Fibroblast of lung (primary cell): ENCODE measurements around the gene ZCCHC2. TPM values are rescaled to one million over a fixed set of nuclear protein-coding genes. Genes with fewer than 3 reads are reported as not detected.

ENCODE experiments used
- DNase-seq, 2 donors: peaks; one replicate each; pipeline versions ENCODE4 v3.0.0 to v3.0.0-alpha.2; 2010; ENCODE audit warnings: low read depth in 2 of 2
- H2AFZ ChIP-seq: 2 replicates; pipeline ENCODE4 v1.5.1; 2012; ENCODE audit warnings: low read length, control low read depth, inconsistent platforms
- H3K27ac ChIP-seq: 2 replicates; pipeline ENCODE4 v1.5.1; 2011; ENCODE audit warnings: low read length, control low read depth; ENCODE audit not compliant: insufficient read depth
- H3K27me3 ChIP-seq: 2 replicates; pipeline ENCODE4 v1.5.1; 2011; ENCODE audit warnings: mild to moderate bottlenecking, low read length; ENCODE audit not compliant: control insufficient read depth, insufficient read depth
- H3K36me3 ChIP-seq: 2 replicates; pipeline ENCODE4 v1.5.1; 2011; ENCODE audit warnings: low read length; ENCODE audit not compliant: control insufficient read depth, insufficient read depth
- H3K4me1 ChIP-seq: 2 replicates; pipeline ENCODE4 v1.5.1; 2011; ENCODE audit warnings: low read length; ENCODE audit not compliant: control insufficient read depth, insufficient read depth; ENCODE audit errors: extremely low read depth
- H3K4me2 ChIP-seq: 2 replicates; pipeline ENCODE4 v1.5.1; 2011; ENCODE audit warnings: low read length, control low read depth; ENCODE audit not compliant: insufficient read depth; ENCODE audit errors: extremely low read depth
- H3K4me3 ChIP-seq, 4 experiments: fragments of 200-600 bp in 1 of 4; sonication (generic) in 1 of 4; replicated peaks in 1 of 4; 2 replicates each; pipeline ENCODE4 v1.5.1; 2011 to 2016; ENCODE audit warnings: low read length in 4 of 4, low read depth in 3 of 4, mild to moderate bottlenecking in 3 of 4, control low read depth in 2 of 4, inconsistent platforms in 1 of 4, mixed read lengths in 1 of 4; ENCODE audit not compliant: insufficient read depth in 1 of 4; ENCODE audit errors: control extremely low read depth in 1 of 4
- H3K79me2 ChIP-seq: 2 replicates; pipeline ENCODE4 v1.5.1; 2012; ENCODE audit warnings: mild to moderate bottlenecking, low read length, inconsistent platforms; ENCODE audit not compliant: control insufficient read depth, insufficient read depth
- H3K9ac ChIP-seq: 2 replicates; pipeline ENCODE4 v1.5.1; 2011; ENCODE audit warnings: mild to moderate bottlenecking, low read length, control low read depth; ENCODE audit not compliant: insufficient read depth
- H3K9me3 ChIP-seq: 2 replicates; pipeline ENCODE4 v1.5.1; 2012; ENCODE audit warnings: low read depth, low read length; ENCODE audit not compliant: control insufficient read depth, insufficient read depth
- H4K20me1 ChIP-seq: 2 replicates; pipeline ENCODE4 v1.5.1; 2011; ENCODE audit warnings: low read length; ENCODE audit not compliant: control insufficient read depth, insufficient read depth; ENCODE audit errors: extremely low read depth
- CTCF ChIP-seq, 2 donors: IDR thresholded peaks in 1 of 2; conservative IDR thresholded peaks in 1 of 2; 1 replicate in 1 of 2; 2 replicates in 1 of 2; pipeline ENCODE4 v1.5.1; 2011 to 2012; ENCODE audit warnings: low read length in 2 of 2, control low read depth in 1 of 2, inconsistent platforms in 1 of 2, low read depth in 1 of 2, mild to moderate bottlenecking in 1 of 2
- EZH2 ChIP-seq: IDR thresholded peaks from 2 replicates; pipeline ENCODE4 v1.5.1; 2012; ENCODE audit warnings: low read length, control low read depth, mild to moderate bottlenecking; ENCODE audit errors: missing control alignments
- polyA plus RNA-seq, 2 donors: library from polyadenylated mRNA; depleted of rRNA in 1 of 2; stranded (reverse) in 1 of 2; unstranded in 1 of 2; fragments of >200 nt; gene quantifications; 2 replicates each; pipeline ENCODE4 v1.2.1, GENCODE V29; 2011 to 2012; ENCODE audit warnings: missing spikeins in 1 of 2
- total RNA-seq: library from RNA; depleted of rRNA; stranded (reverse); fragments of >200 nt; gene quantifications from 2 replicates; pipeline ENCODE4 v1.2.1, GENCODE V29; 2014

ZCCHC2 gene
- total and polyA plus RNA-seq, 2 donors (not counting 1 experiment from before 2014, with no cell fraction given): 5.3 to 10.9 TPM

DNA sequence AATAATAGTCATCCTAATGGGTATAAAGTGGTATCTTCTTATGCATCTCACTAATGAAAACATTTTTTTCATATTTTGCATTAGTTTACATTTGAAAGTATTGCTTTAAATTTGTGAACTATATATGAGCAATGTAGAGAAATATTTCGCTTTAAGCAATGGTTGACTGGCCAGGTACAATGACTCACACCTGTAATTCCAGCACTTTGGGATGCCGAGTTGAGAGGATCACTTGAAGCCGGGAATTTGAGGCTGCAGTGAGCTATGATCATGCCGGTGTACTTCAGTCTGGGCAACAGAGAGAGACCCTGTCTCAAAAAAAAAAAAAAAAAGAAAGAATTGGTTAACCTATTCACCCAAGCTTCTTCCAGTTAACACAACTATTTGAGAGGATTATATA is 15.1 kb downstream of the ZCCHC2 start:
- Histone ChIP-seq H3K79me2 (no peaks in the 10 kb centered on the region), H3K9me3 (no peaks in the 10 kb centered on the region)

DNA sequence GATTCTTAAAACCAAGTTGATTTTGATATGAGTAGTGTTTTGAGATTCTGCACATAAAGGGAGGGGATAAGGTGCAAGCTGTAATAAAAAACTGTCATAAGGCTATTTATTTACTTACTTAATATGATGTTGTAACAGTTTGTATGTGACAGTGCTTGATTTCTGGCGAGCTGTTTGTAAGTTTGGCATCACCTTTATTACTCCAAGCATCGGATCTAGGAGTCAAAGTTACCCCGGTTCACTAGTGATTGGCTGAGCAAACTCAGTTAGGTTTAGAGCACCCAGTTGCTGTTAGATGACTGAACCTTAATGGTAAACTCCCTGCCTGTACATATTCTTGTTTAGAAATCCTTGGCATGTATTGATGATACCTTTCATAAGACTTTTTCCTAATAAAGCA is 16.1 kb downstream of the ZCCHC2 start:
- Histone ChIP-seq H3K9ac (no peak overlapping the region), H3K36me3 (no peaks in the 10 kb centered on the region), H3K9me3 (no peaks in the 10 kb centered on the region), H3K27me3 (no peaks in the 10 kb centered on the region), H3K27ac (no peak overlapping the region), H4K20me1 (no peaks in the 10 kb centered on the region), H3K4me1 (no peaks in the 10 kb centered on the region), H2AFZ (no peak overlapping the region), H3K4me3 (no peak overlapping the region), H3K4me2 (no peak overlapping the region), H3K79me2 (no peaks in the 10 kb centered on the region)
- DNase-seq: no peak
- TF ChIP-seq CTCF (conservative IDR thresholded peaks at IDR 0.05 in 1 of 2, IDR thresholded peaks at IDR 0.05 in 1 of 2; ENCODE audit: low read depth in 1 of 2, low read length in 2 of 2) (no peak), EZH2 (no peak)

More for the DNA sequence above, 15.1 kb downstream of the ZCCHC2 start:
- no peak overlapping the region for H3K9ac ChIP-seq
- no peak overlapping the region for H3K4me3 ChIP-seq
- no peak overlapping the region for H2AFZ ChIP-seq
- TF ChIP-seq CTCF (conservative IDR thresholded peaks at IDR 0.05 in 1 of 2, IDR thresholded peaks at IDR 0.05 in 1 of 2; ENCODE audit: low read depth in 1 of 2, low read length in 2 of 2): no peak
- no peak for TF ChIP-seq EZH2
- DNase-seq: no peak
- no peaks in the 10 kb centered on the region for H4K20me1 ChIP-seq
- no peaks in the 10 kb centered on the region for H3K36me3 ChIP-seq
- H3K4me2 ChIP-seq: no peak overlapping the region
- no peak overlapping the region for H3K27ac ChIP-seq
- H3K4me1 ChIP-seq: no peaks in the 10 kb centered on the region
- H3K27me3 ChIP-seq: no peaks in the 10 kb centered on the region

DNA sequence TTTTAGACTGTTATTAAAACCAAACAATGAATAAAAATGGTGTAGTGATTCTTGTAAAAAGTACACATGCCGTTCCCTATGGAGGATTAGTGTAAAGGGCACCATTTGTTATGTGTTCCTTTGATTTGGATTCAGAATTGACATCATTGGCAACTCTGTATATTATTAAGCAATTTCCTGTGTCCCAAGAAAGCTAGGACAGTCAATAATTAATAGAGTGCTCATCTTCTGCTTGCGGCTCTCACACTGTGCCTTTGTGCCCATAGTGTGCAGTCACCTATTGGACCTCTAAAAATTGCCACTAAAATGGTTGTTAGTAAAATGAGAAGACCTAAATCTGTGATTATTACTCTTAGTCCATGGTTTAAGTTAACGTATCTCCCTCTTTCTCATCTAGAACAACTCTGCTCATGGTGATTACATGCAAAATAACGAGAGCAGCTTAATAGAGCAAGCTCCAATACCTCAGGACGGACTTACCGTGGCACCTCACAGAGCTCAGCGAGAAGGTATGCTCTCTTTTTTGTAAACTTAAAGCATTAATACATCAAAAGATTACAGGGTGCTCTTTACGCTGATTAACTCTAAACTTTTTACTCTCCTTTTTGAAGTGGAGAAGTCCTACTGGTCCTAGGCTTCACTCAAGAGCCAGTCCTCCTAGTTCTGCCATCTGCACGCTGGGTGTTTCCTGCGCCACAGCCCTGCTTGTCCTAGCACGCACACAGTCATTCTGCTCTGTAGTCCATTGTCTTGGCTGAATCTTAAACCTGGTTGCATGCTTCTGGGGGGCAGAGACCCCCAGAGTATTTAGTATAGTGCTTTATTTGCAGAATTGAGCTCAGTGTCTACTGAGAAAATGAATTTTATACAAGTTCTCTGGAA is 16.7 kb downstream of the ZCCHC2 start:
- Histone ChIP-seq H2AFZ (no peak overlapping the region), H3K27me3 (no peaks in the 10 kb centered on the region), H3K4me3 (no peak overlapping the region), H3K4me1 (no peaks in the 10 kb centered on the region), H3K9me3 (no peaks in the 10 kb centered on the region), H3K9ac (no peak overlapping the region), H3K27ac (no peak overlapping the region), H4K20me1 (no peaks in the 10 kb centered on the region), H3K36me3 (no peaks in the 10 kb centered on the region), H3K4me2 (no peak overlapping the region), H3K79me2 (no peaks in the 10 kb centered on the region)
- DNase-seq: no peak
- TF ChIP-seq CTCF (conservative IDR thresholded peaks at IDR 0.05 in 1 of 2, IDR thresholded peaks at IDR 0.05 in 1 of 2; ENCODE audit: low read depth in 1 of 2, low read length in 2 of 2): no peak
- TF ChIP-seq EZH2: no peak
